ENCODE measurements around the gene PIEZO2.

DNA sequence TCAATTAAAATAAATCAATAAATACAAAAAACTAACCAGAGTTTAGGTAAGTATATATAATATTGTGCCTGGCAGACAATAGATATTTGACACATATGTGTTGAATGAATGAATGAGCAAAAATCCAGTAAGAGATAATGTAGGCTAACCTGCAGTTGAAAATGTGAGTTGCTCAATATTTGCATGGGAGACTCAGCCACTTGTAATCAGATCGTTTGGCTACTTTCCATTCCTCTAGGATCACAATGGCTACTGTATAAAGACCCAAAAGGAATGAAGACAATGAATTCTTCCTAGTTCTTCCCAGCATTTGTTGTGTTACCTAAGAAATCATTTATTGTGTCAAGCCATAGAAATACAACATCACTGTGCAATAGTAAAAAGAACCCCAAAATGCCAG lies 25.3 kb downstream of the PIEZO2 start:
- TF ChIP-seq, protein P1, sequence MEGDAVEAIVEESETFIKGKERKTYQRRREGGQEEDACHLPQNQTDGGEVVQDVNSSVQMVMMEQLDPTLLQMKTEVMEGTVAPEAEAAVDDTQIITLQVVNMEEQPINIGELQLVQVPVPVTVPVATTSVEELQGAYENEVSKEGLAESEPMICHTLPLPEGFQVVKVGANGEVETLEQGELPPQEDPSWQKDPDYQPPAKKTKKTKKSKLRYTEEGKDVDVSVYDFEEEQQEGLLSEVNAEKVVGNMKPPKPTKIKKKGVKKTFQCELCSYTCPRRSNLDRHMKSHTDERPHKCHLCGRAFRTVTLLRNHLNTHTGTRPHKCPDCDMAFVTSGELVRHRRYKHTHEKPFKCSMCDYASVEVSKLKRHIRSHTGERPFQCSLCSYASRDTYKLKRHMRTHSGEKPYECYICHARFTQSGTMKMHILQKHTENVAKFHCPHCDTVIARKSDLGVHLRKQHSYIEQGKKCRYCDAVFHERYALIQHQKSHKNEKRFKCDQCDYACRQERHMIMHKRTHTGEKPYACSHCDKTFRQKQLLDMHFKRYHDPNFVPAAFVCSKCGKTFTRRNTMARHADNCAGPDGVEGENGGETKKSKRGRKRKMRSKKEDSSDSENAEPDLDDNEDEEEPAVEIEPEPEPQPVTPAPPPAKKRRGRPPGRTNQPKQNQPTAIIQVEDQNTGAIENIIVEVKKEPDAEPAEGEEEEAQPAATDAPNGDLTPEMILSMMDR (IDR thresholded peaks at IDR 0.05; ENCODE audit: poor library complexity), result no peak
- TF ChIP-seq EZH2phosphoT487 (IDR thresholded peaks at IDR 0.05; ENCODE audit: low read depth, severe bottlenecking, unreplicated experiment) (no peak), EZH2 (IDR thresholded peaks at IDR 0.05; ENCODE audit: borderline replicate concordance) (no peak)

Measured in hepatocyte (in vitro differentiated cells).